Stimulated activated CD4-positive, alpha-beta T cell treated with anti-CD3 and anti-CD28 coated beads, Interleukin-4, amount 100 ng/mL, for 48 hours (primary cell): Measurements from ENCODE around the gene GRM2.
A peak's percentile ranks its signal among the peaks of the same experiment; 100 is the strongest.

Source experiments
- DNase-seq, 2 donors: peaks; one replicate each; pipeline ENCODE4 v3.0.0-alpha.2; 2020; ENCODE audit warnings: low read depth in 2 of 2

Gene GRM2

GRCh38 chr3:51680196-51680595 lies 26.7 kb upstream of the GRM2 start:
- no peak for DNase-seq

- DNase-seq: no peak
These were observed 26.1 kb upstream of the GRM2 start for GRCh38 chr3:51680663-51681230.

DNA sequence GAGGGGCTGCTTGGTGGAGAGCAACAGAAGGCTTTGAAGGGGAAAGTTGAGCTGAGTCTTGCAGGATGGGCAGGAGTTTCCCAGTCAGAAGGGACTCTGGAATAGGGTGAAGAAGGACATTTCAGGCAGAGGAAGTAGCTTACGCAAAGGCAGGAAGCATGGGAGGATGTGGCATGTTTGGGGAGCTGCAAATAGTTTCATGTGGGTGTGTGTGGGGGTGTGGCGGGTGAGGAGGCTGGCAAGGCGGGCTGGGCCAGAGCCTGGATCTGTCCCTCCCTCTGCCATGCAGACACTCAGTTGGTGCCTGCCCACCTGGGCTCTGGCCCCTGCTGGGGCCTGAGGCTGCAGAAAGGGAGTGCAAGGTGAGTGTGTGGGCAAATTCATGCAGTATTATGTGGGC lies 25.4 kb upstream of the GRM2 start:
- DNase-seq: no peak

DNA sequence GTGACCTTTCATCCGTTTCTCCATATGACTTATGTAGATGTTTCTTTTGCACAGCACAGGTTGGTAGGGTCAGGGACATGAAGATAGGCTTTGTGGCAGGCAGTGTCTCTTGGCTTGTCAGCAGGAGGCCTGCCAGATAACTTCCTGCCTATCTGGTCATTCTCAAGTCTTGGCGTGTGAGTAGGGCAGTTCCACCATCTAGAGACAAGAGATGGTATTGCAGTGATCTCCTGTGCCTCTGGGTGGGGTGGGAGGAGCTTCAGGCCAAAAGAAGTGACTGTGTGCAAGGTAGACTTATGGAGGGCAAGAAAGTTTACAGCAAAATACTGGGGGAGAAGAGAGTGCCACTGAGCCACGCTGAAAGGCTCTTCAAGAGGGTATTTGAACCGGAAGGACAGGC lies 24.8 kb upstream of the GRM2 start:
- peak in 1 of 2 donors; percentile 64 for DNase-seq

DNA sequence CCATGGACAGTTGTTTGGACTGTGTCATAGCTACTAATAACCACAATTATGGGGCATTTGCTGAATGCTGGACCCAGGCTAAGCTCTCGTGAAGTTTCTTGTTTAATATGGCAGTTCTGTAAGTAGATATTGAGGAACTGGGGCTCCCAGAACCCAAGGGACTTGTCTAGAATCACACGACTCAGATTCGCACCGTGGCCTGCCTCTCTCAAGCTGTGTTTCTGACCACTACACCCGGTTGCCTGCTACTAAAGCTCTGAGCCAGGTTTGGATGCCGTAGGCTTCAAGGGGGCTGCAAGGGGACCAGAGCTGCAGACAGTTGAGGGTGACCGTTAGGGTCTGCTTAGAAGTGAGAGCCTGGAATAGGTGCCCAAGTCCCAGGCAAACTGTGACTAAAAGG lies 24.3 kb upstream of the GRM2 start:
- DNase-seq: no peak

DNA sequence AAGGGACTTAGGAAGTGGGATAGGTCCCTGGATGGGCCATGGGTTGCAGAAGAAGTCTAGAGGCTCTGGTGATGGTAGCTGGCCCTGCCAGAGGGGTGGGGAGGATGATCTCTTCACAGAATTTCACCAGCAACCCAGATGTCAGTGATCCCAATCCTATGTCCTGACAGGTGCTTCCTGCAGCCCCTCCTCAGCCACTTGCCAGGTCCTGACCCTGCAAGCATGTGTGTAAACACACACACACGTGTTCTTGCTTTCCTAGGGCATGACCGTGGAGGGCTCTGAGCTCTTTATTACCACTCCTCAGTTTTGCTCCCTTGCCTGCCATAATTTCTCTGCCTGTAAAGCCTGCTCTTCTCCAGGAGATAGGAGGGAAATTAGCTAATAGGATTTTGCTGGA lies 23.3 kb upstream of the GRM2 start:
- no peak for DNase-seq

DNA sequence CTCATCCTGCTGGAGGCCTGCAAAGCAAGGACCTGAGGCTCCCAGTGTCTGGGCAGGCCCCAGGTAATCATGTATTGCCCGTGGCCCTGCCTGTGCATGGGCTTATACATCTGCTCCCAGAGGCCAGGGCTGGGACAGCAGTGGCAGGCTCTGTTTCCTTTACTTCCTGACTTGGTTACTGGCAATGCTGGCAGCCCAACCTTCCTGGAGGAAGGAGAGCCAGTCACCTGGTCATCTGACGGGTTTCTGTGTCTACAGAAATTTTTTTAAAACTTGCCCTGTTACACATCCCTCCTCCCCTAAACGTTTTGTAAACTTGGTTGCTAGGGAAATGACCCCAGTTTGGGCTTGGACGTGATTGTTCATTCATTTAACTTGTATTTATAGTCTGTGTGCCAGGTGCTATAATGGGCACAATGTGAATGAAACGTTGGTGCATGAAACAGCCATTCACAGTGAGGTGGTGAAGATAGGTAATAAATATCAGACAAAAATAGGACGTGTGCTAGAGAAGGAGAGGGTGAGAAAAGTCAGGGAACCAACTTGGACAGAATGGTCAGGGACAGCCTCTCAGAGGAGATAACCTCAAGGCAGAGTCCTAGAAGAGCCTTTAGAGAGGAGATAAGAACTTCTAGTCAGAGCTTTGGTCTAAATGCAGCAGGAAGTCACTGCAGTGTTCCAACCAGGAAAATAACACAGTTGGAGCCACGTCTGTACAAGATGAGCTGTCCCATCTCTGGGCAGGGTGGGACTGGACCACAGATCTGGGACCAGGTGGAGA lies 21.7 kb upstream of the GRM2 start:
- DNase-seq: no peak

GRCh38 chr3:51686056-51686455 lies 20.8 kb upstream of the GRM2 start:
- no peak for DNase-seq

DNA sequence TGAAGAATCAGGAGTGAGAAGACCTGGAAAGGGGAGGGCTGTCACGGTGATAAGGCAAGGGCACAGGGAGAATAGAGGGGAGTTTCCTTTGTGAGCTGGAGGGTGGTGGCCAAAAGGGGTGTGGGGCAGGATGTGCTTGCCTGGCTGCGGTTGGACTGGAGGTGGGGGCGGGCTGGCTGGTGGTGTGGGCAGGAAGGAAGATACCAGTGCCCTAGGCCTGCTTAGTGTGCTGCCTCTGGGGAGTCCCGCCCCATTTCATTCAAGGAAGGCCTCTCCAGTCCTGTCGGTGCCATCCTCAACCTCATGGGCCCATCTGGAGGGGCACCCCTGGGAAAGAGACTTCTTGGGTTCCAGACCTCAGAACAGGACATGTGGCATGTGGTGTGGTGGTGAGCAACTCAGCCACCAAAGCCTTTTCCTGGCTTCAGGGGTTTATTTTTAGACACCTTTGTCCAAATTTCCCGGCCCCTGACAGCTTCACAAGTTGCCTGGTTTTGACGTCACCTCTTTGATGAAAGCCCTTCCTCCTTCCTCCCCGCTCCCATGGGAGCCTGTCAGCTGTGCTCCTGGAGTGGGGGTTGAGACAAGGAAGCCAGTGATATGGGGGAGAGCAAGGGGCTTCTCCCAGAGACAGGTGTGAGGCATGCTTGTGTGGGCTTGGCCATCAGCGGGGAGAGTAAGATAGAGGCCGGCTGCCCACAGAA lies 20.2 kb upstream of the GRM2 start:
- peak; percentile 59 to 76 for DNase-seq

GRCh38 chr3:51687431-51688205 lies 19.2 kb upstream of the GRM2 start:
- no peak for DNase-seq

GRCh38 chr3:51688206-51688600 lies 18.7 kb upstream of the GRM2 start:
- DNase-seq: no peak

- DNase-seq: no peak
These were observed 15.8 kb upstream of the GRM2 start for GRCh38 chr3:51691021-51691420.

GRCh38 chr3:51691949-51692348 lies 14.9 kb upstream of the GRM2 start:
- DNase-seq: no peak

GRCh38 chr3:51692980-51693395 lies 13.9 kb upstream of the GRM2 start:
- no peak for DNase-seq

DNA sequence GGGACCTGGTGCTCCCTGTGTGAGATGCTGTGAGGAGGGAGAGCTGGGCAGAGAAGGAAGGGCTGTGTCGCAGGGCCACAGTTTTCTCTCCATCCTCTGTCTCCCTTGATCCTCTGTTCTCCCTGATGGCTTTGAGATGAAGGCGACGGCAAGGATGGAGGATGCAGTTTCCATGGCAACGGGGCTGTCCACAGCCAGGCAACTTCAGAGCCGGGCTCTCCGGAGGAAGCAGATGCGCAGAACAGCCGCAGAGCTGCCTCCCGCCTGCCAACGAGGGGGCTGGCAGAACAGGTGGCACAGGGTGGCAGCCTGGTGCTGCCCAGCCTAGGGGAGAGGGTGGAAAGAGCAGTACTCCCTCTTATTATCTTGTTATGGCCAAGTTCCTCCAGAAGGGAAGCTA lies 9.9 kb upstream of the GRM2 start:
- no peak for DNase-seq

GRCh38 chr3:51698209-51698608 lies 8.7 kb upstream of the GRM2 start:
- DNase-seq: no peak

DNA sequence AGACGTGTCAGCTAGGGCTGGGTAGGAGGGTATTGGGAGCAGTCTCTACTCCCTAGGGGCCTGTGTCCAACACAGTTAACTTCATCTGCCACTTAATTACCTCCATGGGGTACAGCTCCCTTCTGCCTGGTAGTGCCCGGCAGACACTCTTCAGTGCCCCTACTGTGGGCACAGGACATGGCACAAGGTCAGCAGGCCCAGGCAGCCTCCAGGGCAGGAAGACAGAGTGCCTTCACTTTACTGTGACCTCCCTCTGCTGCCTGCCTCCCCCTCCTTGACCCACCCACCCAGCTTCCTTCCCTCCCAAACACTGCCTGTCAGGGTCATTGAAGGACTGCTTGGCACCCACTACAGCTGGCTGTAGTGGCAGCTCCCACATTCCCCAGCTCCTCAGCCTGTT lies 6.5 kb upstream of the GRM2 start:
- DNase-seq: no peak

GRCh38 chr3:51702156-51702555 lies 4.7 kb upstream of the GRM2 start:
- no peak for DNase-seq

- no peak for DNase-seq
These were observed 3.7 kb upstream of the GRM2 start for GRCh38 chr3:51703068-51703760.

GRCh38 chr3:51703761-51704510 lies 2.9 kb upstream of the GRM2 start:
- no peak for DNase-seq

DNA sequence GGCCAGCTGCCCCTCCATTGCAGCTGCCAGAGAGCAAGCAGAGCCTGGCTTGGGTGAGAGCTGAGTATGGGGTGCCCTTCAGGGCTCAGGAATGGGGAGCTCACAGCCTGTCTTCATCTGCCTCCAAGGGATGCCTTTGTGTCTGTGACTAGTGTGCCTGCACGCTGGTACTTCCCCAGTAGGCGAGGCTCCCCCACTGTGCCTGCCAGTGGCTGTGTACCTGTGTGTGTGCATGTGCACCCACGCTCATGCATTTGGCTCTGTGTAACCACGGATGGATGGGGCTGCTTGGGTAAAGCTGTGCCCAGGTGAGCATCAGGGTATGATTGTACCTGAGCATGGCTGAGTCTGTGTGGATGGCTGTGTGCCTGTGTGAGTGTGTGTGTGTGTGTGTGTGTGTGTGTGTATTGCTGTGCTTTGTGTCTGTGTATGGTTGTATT lies 2.3 kb upstream of the GRM2 start:
- DNase-seq: no peak
